ENCODE results near the gene TMEM212. TPM values are rescaled to one million over a fixed set of nuclear protein-coding genes. Genes with fewer than 3 reads are reported as not detected.
A peak's percentile ranks its signal among the peaks of the same experiment; 100 is the strongest.

The TMEM212 gene
- total and polyA plus RNA-seq, 2 of the 13 experiments (the other 11 are each of a cell fraction or from before 2014, with no cell fraction given): not detected

GRCh38 chr3:171838218-171838720, 4.9 kb upstream of the TMEM212 start (continued):
- TF ChIP-seq ZNF280D (CRISPR knock-in tag; IDR thresholded peaks at IDR 0.05): 0 out of 2 replicates have a peak, but pooled peaks have one; percentile 67
- TF ChIP-seq DDIT3 (CRISPR knock-in tag; IDR thresholded peaks at IDR 0.05): no peak
- TF ChIP-seq KLF15 (CRISPR knock-in tag; IDR thresholded peaks at IDR 0.05; ENCODE audit: borderline replicate concordance): no peak
- TF ChIP-seq CTCF (CRISPR knock-in tag; IDR thresholded peaks at IDR 0.05): 0 out of 2 replicates have a peak, but pooled peaks have one; percentile 13
- TF ChIP-seq MNT (IDR thresholded peaks at IDR 0.05): no peak
- no peak for TF ChIP-seq ZSCAN25 (CRISPR knock-in tag; IDR thresholded peaks at IDR 0.05)
- TF ChIP-seq HBP1 (CRISPR knock-in tag; IDR thresholded peaks at IDR 0.05; ENCODE audit: low read depth): no peak
- TF ChIP-seq MTA3 (CRISPR knock-in tag; IDR thresholded peaks at IDR 0.05): no peak
- no peak for TF ChIP-seq GLI4 (CRISPR knock-in tag; IDR thresholded peaks at IDR 0.05; ENCODE audit: borderline replicate concordance)
- TF ChIP-seq ZNF33A (CRISPR knock-in tag; IDR thresholded peaks at IDR 0.05; ENCODE audit: borderline replicate concordance): no peak
- 0 out of 2 replicates have a peak, but pooled peaks have one; percentile 9 for TF ChIP-seq STAT6 (CRISPR knock-in tag; IDR thresholded peaks at IDR 0.05; ENCODE audit: borderline replicate concordance)
- peak; percentile 81 for TF ChIP-seq NFIC (IDR thresholded peaks at IDR 0.05; ENCODE audit: low read length)
- TF ChIP-seq FLYWCH1 (CRISPR knock-in tag; IDR thresholded peaks at IDR 0.05): no peak
- no peak for TF ChIP-seq MAZ (IDR thresholded peaks at IDR 0.05; ENCODE audit: borderline replicate concordance, low read depth, low read length)
- no peak for TF ChIP-seq MAZ (CRISPR knock-in tag; IDR thresholded peaks at IDR 0.05; ENCODE audit: low read depth)
- TF ChIP-seq ZNF20 (CRISPR knock-in tag; IDR thresholded peaks at IDR 0.05): no peak
- TF ChIP-seq NBN (conservative IDR thresholded peaks at IDR 0.05): 0 out of 2 replicates have a peak, but pooled peaks have one; percentile 9
- TF ChIP-seq FOXO1 (CRISPR knock-in tag; IDR thresholded peaks at IDR 0.05): peak; percentile 55
- TF ChIP-seq ZSCAN21 (CRISPR knock-in tag; IDR thresholded peaks at IDR 0.05; ENCODE audit: borderline replicate concordance): no peak

Data from HepG2 (cell line).